Ammon's horn (tissue), 1 donor: ENCODE results near the gene XPA.
A peak's percentile ranks its signal among the peaks of the same experiment; 100 is the strongest.

Experiments
- DNase-seq: peaks from one replicate; pipeline ENCODE4 v3.0.0-alpha.2; 2016; ENCODE audit warnings: low spot score

Gene XPA

DNA sequence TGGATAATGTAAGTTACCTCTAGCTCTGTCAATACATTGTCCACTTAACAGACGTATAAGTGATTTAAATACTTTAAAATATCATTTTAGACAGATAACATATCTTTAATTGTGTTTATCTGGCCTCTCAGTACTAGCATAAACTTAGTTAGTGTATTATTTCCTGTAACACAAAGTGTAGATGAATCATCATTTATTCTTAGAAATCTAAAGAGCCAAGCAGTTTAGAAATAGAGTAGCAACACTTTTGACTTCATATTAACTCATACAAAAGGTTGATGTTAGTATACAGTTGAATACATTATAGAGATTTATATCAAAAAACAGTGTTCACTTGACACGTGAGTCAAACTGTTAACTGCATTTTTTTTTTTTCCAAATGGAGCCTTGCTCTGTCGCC is 45.5 kb downstream of the XPA start:
- no peak for DNase-seq

DNA sequence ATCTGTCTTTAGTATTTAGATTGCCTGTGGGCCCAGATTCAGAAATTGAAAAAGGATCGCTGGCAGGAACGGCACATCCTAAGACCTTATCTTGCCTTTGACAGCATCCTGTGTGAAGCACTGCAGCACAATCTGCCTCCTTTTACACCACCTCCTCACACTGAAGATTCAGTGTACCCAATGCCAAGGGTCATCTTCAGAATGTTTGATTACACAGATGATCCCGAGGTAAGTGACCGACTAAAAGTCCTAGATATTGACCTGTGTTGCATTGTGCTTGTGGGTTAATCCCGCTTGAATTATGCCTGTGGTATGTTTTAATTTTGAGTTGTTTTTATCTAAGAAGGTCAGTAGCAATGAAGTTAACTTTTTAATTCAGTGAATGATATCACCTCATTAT is 49.1 kb downstream of the XPA start:
- DNase-seq, result no peak

DNA sequence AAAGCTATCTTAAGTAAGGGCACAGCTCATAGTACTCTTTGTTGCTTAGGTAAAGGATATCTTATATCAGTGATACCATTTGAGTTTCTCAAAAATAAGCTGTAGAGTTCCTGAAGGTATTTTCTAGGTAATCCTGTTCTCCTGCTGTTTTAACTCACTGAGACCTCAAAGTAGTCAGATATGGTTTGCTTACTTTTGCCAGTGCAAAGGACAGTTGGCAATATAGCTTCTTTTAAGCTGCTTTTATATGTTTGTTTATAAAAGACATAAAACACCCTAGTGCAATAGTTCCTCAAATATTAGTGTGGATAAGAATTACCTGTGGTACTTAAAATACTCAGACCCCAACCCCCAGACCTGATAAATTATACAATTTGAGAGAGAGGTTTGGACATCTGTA is 51.4 kb downstream of the XPA start:
- DNase-seq, result no peak

DNA sequence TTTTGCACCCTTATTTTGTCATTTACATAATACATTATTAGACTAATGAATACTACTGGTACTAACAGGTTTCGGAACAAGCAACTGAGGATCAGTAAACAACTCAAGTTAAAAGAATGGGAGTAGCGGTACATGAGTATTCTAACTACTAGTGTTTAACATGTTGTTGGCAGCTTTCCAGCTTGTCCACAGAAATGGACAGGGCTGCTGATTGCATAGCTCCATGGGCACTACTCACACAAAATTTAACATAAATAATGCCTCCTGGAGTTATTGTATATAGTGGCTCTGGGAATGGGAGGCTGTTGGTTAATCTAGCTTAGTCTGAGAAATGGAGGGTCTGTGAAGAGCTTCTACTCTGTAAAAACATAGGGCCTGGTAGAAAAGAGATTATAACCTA is 56.8 kb downstream of the XPA start:
- no peak for DNase-seq

DNA sequence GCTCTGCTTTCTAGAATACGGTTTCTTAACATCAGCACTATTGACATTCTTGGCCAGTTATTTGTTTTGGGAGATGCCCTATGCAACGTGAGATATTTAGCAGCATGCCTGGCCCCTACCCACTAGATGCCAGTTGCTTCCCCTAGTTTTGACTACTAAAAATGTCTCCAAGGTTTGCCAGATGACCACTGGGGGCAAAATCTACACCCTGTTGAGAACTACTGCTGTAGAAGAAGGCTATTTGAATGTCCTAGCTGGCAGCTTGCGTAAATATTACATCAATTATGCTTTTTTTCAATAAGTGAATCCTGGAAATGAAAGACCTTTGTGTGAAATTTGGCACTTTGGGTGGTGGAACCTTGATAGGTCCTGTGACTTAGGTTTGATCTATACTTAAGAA is 58.5 kb downstream of the XPA start:
- DNase-seq, result no peak

DNA sequence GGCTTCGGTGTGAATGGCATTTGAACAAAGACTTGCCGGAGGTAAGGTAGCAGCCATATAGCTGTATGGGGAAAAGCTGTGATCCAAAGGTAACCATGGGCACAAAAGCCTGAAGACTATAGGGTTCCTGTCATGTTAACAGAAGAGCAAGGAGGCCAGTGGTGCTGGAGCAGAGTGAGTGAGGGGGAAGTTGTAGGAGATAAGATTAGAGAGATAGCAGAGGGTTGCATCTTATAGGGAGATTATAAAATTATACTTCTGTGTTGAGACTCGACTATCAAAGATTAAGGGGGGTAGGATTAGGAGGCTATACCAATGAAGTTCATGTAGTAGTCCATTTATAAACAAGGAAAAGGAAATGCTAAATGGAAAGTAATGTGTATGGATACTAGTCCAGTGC is 60.2 kb downstream of the XPA start:
- DNase-seq, result no peak

DNA sequence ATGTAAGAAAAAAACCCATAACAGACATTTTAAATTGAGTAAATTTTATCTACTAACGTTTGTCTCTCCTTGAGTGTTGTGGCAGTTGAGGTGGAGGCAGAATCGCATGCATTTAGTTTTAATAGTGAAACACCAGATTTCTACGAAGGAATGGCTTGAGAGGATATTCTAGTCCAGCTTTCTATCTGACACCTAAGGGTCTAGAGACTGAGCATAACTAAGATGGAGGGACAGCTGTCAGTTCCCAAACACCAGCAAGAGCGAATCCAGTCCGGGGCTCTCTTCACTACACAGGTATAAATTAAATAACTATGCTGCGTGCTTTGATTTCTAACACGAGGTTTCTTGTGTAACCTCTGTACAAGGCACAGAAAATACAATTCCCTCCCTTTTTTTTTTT is 62.1 kb downstream of the XPA start:
- no peak for DNase-seq

DNA sequence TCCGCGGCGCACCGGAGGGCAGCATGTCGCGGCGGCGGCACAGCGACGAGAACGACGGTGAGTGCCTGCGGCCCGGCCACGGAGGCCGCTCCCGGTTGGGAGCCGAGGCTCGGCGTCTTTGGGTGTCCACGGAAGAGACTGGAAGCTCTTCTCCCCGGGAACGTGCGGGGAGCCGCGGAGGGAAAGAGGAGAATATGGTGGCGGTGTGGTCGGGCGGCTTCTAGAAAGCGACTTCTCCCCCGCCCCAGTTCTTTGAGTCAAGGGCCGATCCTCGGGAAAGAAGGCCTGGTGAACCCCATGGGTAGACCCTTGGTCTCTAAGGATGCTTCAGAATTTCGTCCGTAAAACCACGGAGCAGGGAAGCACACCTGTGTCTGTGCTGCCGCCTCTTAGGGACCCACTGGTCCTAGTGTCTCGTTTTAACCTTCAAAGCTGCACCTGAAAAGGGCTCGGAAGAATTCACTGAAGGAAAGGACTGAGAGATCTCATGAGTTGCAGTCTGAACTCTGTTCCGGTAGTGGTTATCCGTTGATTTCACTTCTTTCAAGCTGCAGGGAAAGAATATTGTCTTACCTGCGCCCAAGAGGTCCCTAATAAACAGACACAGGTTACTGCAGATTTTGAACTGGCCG is 63.2 kb downstream of the XPA start:
- DNase-seq, result no peak

DNA sequence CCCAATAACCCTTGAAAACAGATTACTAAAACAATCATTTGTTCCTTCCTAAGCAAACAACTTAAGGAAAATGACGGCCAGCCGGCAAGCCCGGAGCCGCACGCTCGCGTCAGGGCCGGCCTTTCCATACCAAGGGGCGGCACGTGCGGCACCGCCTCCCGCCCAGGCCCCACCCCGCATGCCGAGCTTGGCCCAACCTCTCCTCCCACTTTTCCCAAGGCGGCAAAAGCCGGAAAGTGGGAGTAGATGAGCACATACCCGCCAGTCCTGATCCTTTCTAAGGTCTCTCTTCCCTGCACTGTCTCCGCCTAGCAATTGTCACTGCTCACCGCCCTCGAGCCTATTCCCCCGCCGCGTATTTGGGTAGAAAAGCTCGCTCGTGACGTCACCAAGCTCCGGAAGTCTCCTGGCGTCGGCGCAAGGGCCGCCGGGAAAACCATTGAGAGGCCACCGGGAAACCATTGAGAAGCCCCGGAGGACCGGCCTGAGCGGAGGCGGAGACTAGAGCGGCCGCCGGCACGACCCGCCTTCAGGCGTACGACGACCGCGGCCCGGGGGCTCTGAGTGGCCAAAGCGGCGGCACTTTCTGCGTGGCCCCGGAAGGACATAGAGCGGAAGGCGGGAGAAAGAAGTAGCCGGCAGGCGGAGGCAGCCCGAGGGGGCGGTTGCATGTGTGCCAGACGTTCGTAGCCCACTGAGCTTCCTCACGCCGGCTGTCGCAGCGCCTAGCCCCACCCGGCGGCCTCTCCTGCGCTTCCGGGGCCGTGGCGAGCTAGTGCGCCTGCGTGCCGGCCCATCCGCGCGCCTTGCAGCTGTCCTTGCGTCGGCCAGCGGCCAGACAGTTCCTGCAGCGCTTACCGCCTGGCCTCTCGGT is 63.9 kb downstream of the XPA start, which contains the start of the genes NCBP1 and TSTD2:
Gene NCBP1 (plus strand): TSS at position 837 of the 874 bp plus-strand sequence. CDS start 61 bp downstream, outside the sequence.
Gene TSTD2 (minus strand): TSS at position 384 of the 874 bp plus-strand sequence. CDS start 5,806 bp downstream, outside the sequence.
- peak; percentile 98 for DNase-seq

DNA sequence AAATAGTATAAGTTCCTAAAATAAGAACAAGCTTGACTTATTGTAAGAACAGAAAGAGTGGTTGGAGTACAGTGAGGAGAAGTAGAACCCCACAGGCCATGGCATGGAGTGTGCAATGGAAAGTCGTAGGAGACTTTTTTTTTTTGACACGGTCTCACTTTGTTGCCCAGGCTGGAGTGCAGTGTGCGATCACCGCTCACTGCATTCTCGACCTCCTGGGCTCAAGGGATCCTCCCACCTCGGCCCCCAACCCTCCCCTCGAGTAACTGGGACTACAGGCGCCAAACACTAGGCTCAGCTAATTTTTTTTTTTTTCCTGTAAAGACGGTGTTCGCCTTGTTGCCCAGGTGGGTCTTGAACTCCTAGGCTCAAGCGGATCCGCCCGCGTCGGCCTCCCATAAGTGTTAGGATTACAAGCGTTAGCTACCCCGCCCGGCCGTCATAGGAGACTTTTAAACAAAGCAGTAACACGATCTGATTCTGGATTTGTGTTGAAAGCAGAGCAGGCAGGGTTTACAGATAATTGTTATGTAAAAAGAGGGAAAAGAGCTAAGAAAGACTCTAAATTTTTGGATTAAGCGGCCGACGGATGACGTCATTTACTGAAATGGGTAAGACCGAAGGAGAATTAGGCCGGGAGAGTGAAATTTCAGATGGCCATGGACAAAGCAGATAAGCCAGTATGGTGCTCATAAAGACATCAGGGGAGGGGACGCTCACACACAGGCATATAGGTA is 64.7 kb downstream of the XPA start:
- DNase-seq, result no peak

DNA sequence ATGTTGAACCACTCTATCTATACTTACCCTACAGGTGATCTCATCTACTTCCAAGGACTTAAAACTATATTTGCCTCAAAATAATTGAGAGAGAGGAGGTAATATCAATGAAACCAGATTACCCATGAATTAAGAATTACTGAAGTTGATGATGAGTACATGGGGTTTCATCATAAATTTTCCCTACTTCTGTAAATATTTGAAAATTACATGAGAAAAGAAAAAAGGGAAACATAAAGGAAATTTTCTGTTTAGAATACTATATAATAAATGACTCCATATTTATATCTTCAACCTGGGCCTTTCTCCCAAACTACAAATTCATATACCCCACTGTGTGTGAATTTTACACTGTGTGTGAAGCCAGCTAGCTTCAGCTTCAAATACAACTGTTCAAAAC is 66.5 kb downstream of the XPA start:
- DNase-seq, result no peak

DNA sequence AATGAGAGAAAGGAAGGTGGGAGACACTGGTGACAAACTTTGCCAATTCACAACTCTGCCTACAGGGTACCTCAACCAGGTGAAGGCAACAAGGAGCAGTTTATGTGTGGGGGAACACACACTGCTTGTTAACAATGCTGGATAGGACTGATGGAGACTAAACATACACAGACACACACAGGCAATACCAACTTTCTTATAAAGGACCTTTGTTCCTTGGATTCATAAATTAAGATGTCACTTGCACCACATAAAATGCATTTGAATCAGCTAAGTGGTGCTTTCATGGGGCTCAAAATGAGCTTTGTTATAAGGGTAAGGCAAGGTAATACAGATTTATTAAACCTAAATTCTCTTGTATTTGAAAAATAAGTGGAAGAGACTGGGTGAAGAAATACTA is 68.0 kb downstream of the XPA start:
- no peak for DNase-seq

DNA sequence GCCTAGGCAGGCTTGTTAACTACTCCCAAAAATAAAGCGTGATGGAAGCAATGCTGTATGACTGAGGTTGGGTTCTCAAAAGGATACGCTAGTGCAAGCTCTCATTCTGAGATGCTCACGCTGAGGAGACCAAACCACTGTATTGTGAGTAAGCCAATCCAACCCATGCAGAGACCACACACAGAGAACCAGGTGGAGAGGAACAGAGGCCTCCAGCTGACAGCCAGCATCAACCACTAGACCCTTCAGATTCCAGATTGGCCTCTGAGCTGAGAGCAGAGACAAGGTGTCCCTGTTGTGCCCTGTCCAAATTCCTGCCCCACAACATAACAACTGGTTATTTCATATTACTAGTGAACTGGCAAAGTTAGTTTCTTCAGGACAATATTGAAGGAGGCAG is 68.5 kb downstream of the XPA start:
- DNase-seq, result no peak

DNA sequence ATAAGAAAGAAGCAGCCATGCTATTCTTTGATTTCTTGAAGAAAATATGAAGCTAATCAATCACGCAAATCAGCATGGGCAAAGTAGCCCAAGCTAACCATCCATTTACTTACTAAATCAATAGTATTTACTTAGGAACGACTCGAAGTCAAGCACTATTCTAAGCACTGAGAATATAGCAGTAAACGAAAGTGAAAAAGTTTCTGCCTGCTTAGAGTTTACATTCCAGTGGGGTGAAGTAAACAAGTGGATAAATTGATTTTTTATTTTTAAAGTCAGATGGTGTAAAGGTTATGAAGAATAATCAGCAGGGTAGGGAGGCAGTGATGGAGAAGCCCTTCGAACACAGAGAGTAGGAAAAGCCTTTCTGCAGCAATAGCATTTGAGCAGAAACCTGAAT is 69.5 kb downstream of the XPA start:
- DNase-seq, result no peak

DNA sequence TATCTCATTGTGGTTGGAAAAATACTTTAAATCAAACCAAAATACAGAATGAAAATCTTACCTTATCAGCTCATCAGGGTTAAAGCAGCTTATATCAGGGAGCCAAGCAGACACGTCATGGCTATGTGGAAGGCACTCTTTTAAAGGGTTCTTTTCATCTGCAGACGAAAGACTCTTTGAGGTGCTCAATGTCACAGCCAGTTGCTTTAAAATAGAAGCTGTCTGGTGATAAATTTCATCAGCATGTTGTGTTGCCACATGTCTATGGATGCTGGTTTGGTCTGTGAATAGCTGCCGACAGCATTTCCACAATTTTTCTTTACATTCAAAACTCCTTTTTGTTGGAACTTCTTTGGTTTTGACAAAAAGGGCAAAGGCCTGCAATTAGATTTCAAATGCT is 71.5 kb downstream of the XPA start:
- DNase-seq, result no peak
